Fibroblast of gingiva (primary cell): ENCODE results near the gene ECM1.
A peak's percentile ranks its signal among the peaks of the same experiment; 100 is the strongest.

Experiments
- DNase-seq: peaks from one replicate; pipeline ENCODE4 v3.0.0-alpha.2; 2011; ENCODE audit warnings: low read depth

Gene ECM1

GRCh38 chr1:150512846-150513245, 4.9 kb downstream of the ECM1 start:
- DNase-seq = peak; percentile 22

- DNase-seq = no peak
Observed at GRCh38 chr1:150513351-150513791, 5.5 kb downstream of the ECM1 start.

GRCh38 chr1:150514260-150514659, 6.4 kb downstream of the ECM1 start:
- no peak for DNase-seq

- DNase-seq = no peak
Observed at GRCh38 chr1:150514913-150515327, 7.0 kb downstream of the ECM1 start.

GRCh38 chr1:150515328-150516049, 7.6 kb downstream of the ECM1 start, which contains the start of gene FALEC:
FALEC (plus strand) TSS chr1:150515752.
- DNase-seq = peak; percentile 96

GRCh38 chr1:150516050-150516591, 8.2 kb downstream of the ECM1 start:
- no peak for DNase-seq

GRCh38 chr1:150516616-150517015, 8.7 kb downstream of the ECM1 start:
- no peak for DNase-seq

- DNase-seq = no peak
Observed at GRCh38 chr1:150521196-150521968, 13.5 kb downstream of the ECM1 start.

GRCh38 chr1:150525348-150525747, 17.4 kb downstream of the ECM1 start:
- DNase-seq = no peak

GRCh38 chr1:150528196-150528595, 20.3 kb downstream of the ECM1 start:
- DNase-seq = peak; percentile 27

- DNase-seq = peak; percentile 60
Observed at GRCh38 chr1:150529017-150529416, 21.1 kb downstream of the ECM1 start.

- no peak for DNase-seq
Observed at GRCh38 chr1:150530491-150531159, 22.7 kb downstream of the ECM1 start.

- DNase-seq = no peak
Observed at GRCh38 chr1:150532860-150533259, 25.0 kb downstream of the ECM1 start.

GRCh38 chr1:150534002-150534401, 26.1 kb downstream of the ECM1 start:
- no peak for DNase-seq

GRCh38 chr1:150535511-150536287, 27.8 kb downstream of the ECM1 start:
- DNase-seq = no peak

- no peak for DNase-seq
Observed at GRCh38 chr1:150536836-150537731, 29.2 kb downstream of the ECM1 start.

GRCh38 chr1:150537732-150538684, 30.1 kb downstream of the ECM1 start:
- DNase-seq = no peak

GRCh38 chr1:150543500-150544143, 35.7 kb downstream of the ECM1 start:
- peak; percentile 71 for DNase-seq

GRCh38 chr1:150544204-150544603, 36.3 kb downstream of the ECM1 start:
- no peak for DNase-seq
